ENCODE measurements around the gene MYH11. TPM values are rescaled to one million over a fixed set of nuclear protein-coding genes. Genes with fewer than 3 reads are reported as not detected.
A peak's percentile ranks its signal among the peaks of the same experiment; 100 is the strongest.

MYH11 gene
- total RNA-seq, 1 donor from 2014 or later: 0.10 TPM

- Mint-ChIP-seq H3K27ac (ENCODE audit: unreplicated experiment) (no peak overlapping the region), H3K36me3 (ENCODE audit: unreplicated experiment) (no peaks in the 10 kb centered on the region), H3K27me3 (ENCODE audit: unreplicated experiment) (peaks cover 1% of the 10 kb centered on the region), H3K4me1 (ENCODE audit: low read depth, unreplicated experiment) (no peaks in the 10 kb centered on the region), H3K9me3 (ENCODE audit: unreplicated experiment) (peaks cover 1% of the 10 kb centered on the region), H3K4me3 (ENCODE audit: unreplicated experiment) (no peak overlapping the region)
- DNase-seq: no peak
- TF ChIP-seq CTCF (IDR thresholded peaks at IDR 0.05; ENCODE audit: partially characterized antibody, unreplicated experiment): no peak
Observed at GRCh38 chr16:15894571-15895374, 37.9 kb upstream of the MYH11 start.

- no peak overlapping the region for H3K27ac Mint-ChIP-seq (ENCODE audit: unreplicated experiment)
- TF ChIP-seq CTCF (IDR thresholded peaks at IDR 0.05; ENCODE audit: partially characterized antibody, unreplicated experiment): no peak
- H3K36me3 Mint-ChIP-seq (ENCODE audit: unreplicated experiment): no peaks in the 10 kb centered on the region
- H3K27me3 Mint-ChIP-seq (ENCODE audit: unreplicated experiment): peaks cover under 1% of the 10 kb centered on the region
- peaks cover 1% of the 10 kb centered on the region for H3K9me3 Mint-ChIP-seq (ENCODE audit: unreplicated experiment)
- no peak for DNase-seq
- H3K4me1 Mint-ChIP-seq (ENCODE audit: low read depth, unreplicated experiment): peaks cover 5% of the 10 kb centered on the region
- H3K4me3 Mint-ChIP-seq (ENCODE audit: unreplicated experiment): no peak overlapping the region
Observed at GRCh38 chr16:15891508-15891907, 34.7 kb upstream of the MYH11 start.

- Mint-ChIP-seq H3K27ac (ENCODE audit: unreplicated experiment) (peak within 1 kb of the TSS; percentile 97), H3K4me1 (ENCODE audit: low read depth, unreplicated experiment) (peaks cover 8% of the 10 kb centered on the region), H3K27me3 (ENCODE audit: unreplicated experiment) (peaks cover 2% of the 10 kb centered on the region), H3K9me3 (ENCODE audit: unreplicated experiment) (no peaks in the 10 kb centered on the region), H3K36me3 (ENCODE audit: unreplicated experiment) (no peaks in the 10 kb centered on the region), H3K4me3 (ENCODE audit: unreplicated experiment) (peak within 1 kb of the TSS; percentile 100)
- TF ChIP-seq CTCF (IDR thresholded peaks at IDR 0.05; ENCODE audit: partially characterized antibody, unreplicated experiment): no peak
- peak; percentile 100 for DNase-seq
Observed at GRCh38 chr16:15888072-15888976, 31.5 kb upstream of the MYH11 start, which contains the start of gene CEP20. TSS of gene CEP20 (minus strand) at chr16:15888603. CDS start at chr16:15888585, 18 bp downstream.

- Mint-ChIP-seq H3K4me1 (ENCODE audit: low read depth, unreplicated experiment) (peaks cover 8% of the 10 kb centered on the region), H3K4me3 (ENCODE audit: unreplicated experiment) (peak overlapping the region; percentile 100), H3K27ac (ENCODE audit: unreplicated experiment) (no peak overlapping the region), H3K9me3 (ENCODE audit: unreplicated experiment) (no peaks in the 10 kb centered on the region), H3K36me3 (ENCODE audit: unreplicated experiment) (no peaks in the 10 kb centered on the region), H3K27me3 (ENCODE audit: unreplicated experiment) (peaks cover 2% of the 10 kb centered on the region)
- no peak for TF ChIP-seq CTCF (IDR thresholded peaks at IDR 0.05; ENCODE audit: partially characterized antibody, unreplicated experiment)
- DNase-seq: no peak
Observed at GRCh38 chr16:15887283-15887682, 30.5 kb upstream of the MYH11 start.
